OCI-LY7 (cell line): ENCODE measurements around the gene C1orf87. TPM values are rescaled to one million over a fixed set of nuclear protein-coding genes. Genes with fewer than 3 reads are reported as not detected.

ENCODE experiments used
- BruUV-seq: library from RNA; stranded (reverse); fragments of 400-500 nt; replicated peaks from 2 replicates; lab custom pipeline; 2021; lab: Mats Ljungman, UMichigan
- CTCF ChIA-PET: fragments of 300-600 bp; sonication (Branson Sonifier 250); formaldehyde crosslinking; loops from one replicate; lab custom pipeline; 2022; ENCODE audit warnings: antibody characterized with exemption; ENCODE audit not compliant: unreplicated experiment; lab: Charles Lee
- POLR2A ChIA-PET: fragments of 300-600 bp; sonication (Branson Sonifier 250); formaldehyde crosslinking; loops from one replicate; lab custom pipeline; 2022; ENCODE audit warnings: antibody characterized with exemption; lab: Charles Lee
- DNase-seq: peaks from one replicate; pipeline ENCODE4 v3.0.0-alpha.2; 2015; ENCODE audit warnings: low spot score
- H2AFZ ChIP-seq: fragments of 200-600 bp; sonication (generic), shearing (Covaris generic); 2 replicates; pipeline ENCODE4 v1.6.1; 2014; ENCODE audit warnings: mild to moderate bottlenecking, antibody characterized with exemption, low read length, moderate library complexity
- H3K27ac ChIP-seq: fragments of 200-600 bp; sonication (generic); 2 replicates; pipeline ENCODE4 v1.5.1; 2014; ENCODE audit warnings: mixed run types, low read depth, mild to moderate bottlenecking, moderate library complexity, low read length, inconsistent platforms; ENCODE audit not compliant: poor library complexity, severe bottlenecking
- H3K36me3 ChIP-seq: fragments of 200-600 bp; sonication (generic); 2 replicates; pipeline ENCODE4 v1.6.1; 2014; ENCODE audit warnings: mild to moderate bottlenecking, antibody characterized with exemption, low read length, moderate library complexity, mixed read lengths; ENCODE audit not compliant: insufficient read depth
- H3K4me1 ChIP-seq: fragments of 200-600 bp; sonication (generic); 2 replicates; pipeline ENCODE4 v1.5.1; 2014; ENCODE audit warnings: mild to moderate bottlenecking, low read length; ENCODE audit not compliant: insufficient read depth, poor library complexity, severe bottlenecking
- H3K4me2 ChIP-seq: fragments of 200-600 bp; sonication (generic); 2 replicates; pipeline ENCODE4 v1.6.1; 2014; ENCODE audit warnings: mild to moderate bottlenecking, low read length
- H3K4me3 ChIP-seq: fragments of 200-600 bp; sonication (generic); 2 replicates; pipeline ENCODE4 v1.5.1; 2014; ENCODE audit warnings: mild to moderate bottlenecking, low read depth, low read length; ENCODE audit not compliant: poor library complexity, severe bottlenecking
- H3K79me2 ChIP-seq: fragments of 200-600 bp; sonication (generic); 2 replicates; pipeline ENCODE4 v1.6.1; 2016; ENCODE audit warnings: low read depth, mild to moderate bottlenecking, low read length, moderate library complexity, mixed read lengths; ENCODE audit not compliant: insufficient read depth
- H3K9me2 ChIP-seq: fragments of 200-600 bp; sonication (generic); 2 replicates; pipeline ENCODE4 v1.6.1; 2016; ENCODE audit warnings: mild to moderate bottlenecking, low read length, mixed read lengths; ENCODE audit not compliant: insufficient read depth
- H3K9me3 ChIP-seq: fragments of 200-600 bp; sonication (generic); 2 replicates; pipeline ENCODE4 v1.6.1; 2014; ENCODE audit warnings: mild to moderate bottlenecking, mixed run types, low read length, mixed read lengths
- H4K20me1 ChIP-seq: fragments of 200-600 bp; sonication (generic); 2 replicates; pipeline ENCODE4 v1.6.1; 2014; ENCODE audit warnings: mild to moderate bottlenecking, antibody characterized with exemption, low read length, moderate library complexity, mixed read lengths; ENCODE audit not compliant: insufficient read depth
- CTCF ChIP-seq: fragments of 200-600 bp; sonication (generic); conservative IDR thresholded peaks from 2 replicates; pipeline ENCODE4 v1.5.1; 2014; ENCODE audit warnings: mild to moderate bottlenecking, antibody characterized with exemption, low read length, moderate library complexity, mixed read lengths
- EZH2phosphoT487 ChIP-seq: fragments of 200-600 bp; sonication (generic); IDR thresholded peaks from 2 replicates; pipeline ENCODE4 v1.6.1; 2018; ENCODE audit warnings: low read depth, borderline replicate concordance, mild to moderate bottlenecking, mixed run types, antibody characterized with exemption, low read length, moderate library complexity, mixed read lengths
- intact Hi-C: fragments of 100-400 bp; cut with micrococcal nuclease; formaldehyde crosslinking; loops from one replicate; pipeline ENCODE4 v1.10.0; 2022; ENCODE audit not compliant: unreplicated experiment
- total RNA-seq, 2 experiments: library from RNA; depleted of rRNA in 1 of 2; stranded (reverse); fragments of >200 nt in 1 of 2; shearing (Covaris generic) in 1 of 2; gene quantifications; 2 replicates each; pipeline ENCODE4 v1.2.3, GENCODE V29; 2014 to 2022

C1orf87 gene
- total RNA-seq, 2 experiments from 2014 or later, result not detected

DNA sequence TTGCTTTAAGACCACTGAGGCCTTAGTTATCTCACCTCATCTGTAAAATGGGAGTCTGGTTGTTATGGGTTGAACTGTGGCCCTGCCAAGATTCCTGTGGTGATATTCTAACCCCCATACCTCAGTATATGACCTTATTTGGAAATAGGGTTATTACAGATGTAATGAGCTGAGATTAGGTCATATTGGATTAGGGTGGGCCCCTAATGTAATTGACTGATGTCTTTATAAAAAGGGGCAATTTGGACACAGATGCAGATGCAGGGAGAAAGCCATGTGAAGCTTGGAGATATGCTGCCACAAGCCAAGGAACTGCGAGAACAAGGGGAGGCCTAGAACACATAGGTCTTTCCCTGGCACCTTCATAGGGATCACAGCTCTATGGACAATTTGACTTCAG is 3.9 kb downstream of the C1orf87 start:
- ChIA-PET POLR2A (interaction anchor here (0.6 to 1.5 kb wide), 2 partner anchors 159 to 299 kb away, joined by 3 read pairs; no protein-coding TSS in a partner anchor), CTCF (no interaction called here)
- Histone ChIP-seq H4K20me1 (no peaks in the 10 kb centered on the region), H3K36me3 (no peaks in the 10 kb centered on the region), H3K79me2 (no peaks in the 10 kb centered on the region), H3K4me2 (no peak overlapping the region), H3K9me3 (no peaks in the 10 kb centered on the region), H3K4me3 (no peak overlapping the region), H3K4me1 (no peaks in the 10 kb centered on the region), H3K9me2 (no peaks in the 10 kb centered on the region), H2AFZ (no peak overlapping the region), H3K27ac (no peak overlapping the region)
- no peak for TF ChIP-seq CTCF
- TF ChIP-seq EZH2phosphoT487, result no peak
- no TSS peak for BruUV-seq
- intact Hi-C loops, result no loop called here
- no peak for DNase-seq

GRCh38 chr1:60068393-60069045 is 5.1 kb downstream of the C1orf87 start:
- no peaks in the 10 kb centered on the region for H4K20me1 ChIP-seq
- ChIA-PET CTCF (no interaction called here), POLR2A (no interaction called here)
- no peak overlapping the region for H3K27ac ChIP-seq
- H3K9me3 ChIP-seq, result no peaks in the 10 kb centered on the region
- no peak overlapping the region for H3K4me3 ChIP-seq
- BruUV-seq, result no TSS peak
- no peak for DNase-seq
- H3K4me1 ChIP-seq, result no peaks in the 10 kb centered on the region
- no peak for TF ChIP-seq CTCF
- TF ChIP-seq EZH2phosphoT487, result no peak
- intact Hi-C loops, result no loop called here
- H3K36me3 ChIP-seq, result no peaks in the 10 kb centered on the region
- H3K9me2 ChIP-seq, result no peaks in the 10 kb centered on the region
- no peaks in the 10 kb centered on the region for H3K79me2 ChIP-seq
- H2AFZ ChIP-seq, result no peak overlapping the region
- no peak overlapping the region for H3K4me2 ChIP-seq

- Histone ChIP-seq H3K36me3 (no peaks in the 10 kb centered on the region), H3K9me2 (no peaks in the 10 kb centered on the region), H3K4me2 (no peak overlapping the region), H3K27ac (no peak overlapping the region), H4K20me1 (no peaks in the 10 kb centered on the region), H3K9me3 (no peaks in the 10 kb centered on the region), H3K4me3 (no peak overlapping the region), H3K79me2 (no peaks in the 10 kb centered on the region), H3K4me1 (no peaks in the 10 kb centered on the region), H2AFZ (no peak overlapping the region)
- intact Hi-C loops, result no loop called here
- BruUV-seq, result no TSS peak
- POLR2A ChIA-PET, result no interaction called here
- DNase-seq, result no peak
- CTCF ChIA-PET, result no interaction called here
- no peak for TF ChIP-seq CTCF
- no peak for TF ChIP-seq EZH2phosphoT487
Measured at GRCh38 chr1:60066001-60066400, 7.6 kb downstream of the C1orf87 start.
